Gastrocnemius medialis (tissue), 4 donors: ENCODE data around the gene MICAL1. TPM values are rescaled to one million over a fixed set of nuclear protein-coding genes. Genes with fewer than 3 reads are reported as not detected.

Source experiments
- ATAC-seq, 2 donors: fragments of 150-250 bp; one replicate each; pipeline ENCODE4 v1.9.1; 2016
- DNase-seq, 2 donors: peaks; one replicate each; pipeline ENCODE4 v3.0.0-alpha.2; 2019
- H3K27ac ChIP-seq, 4 donors: fragments of 200-600 bp; sonication (generic); 1 replicate in 1 of 4; 2 replicates in 3 of 4; pipeline ENCODE4 v1.5.1; 2016 to 2018; ENCODE audit warnings: mild to moderate bottlenecking in 2 of 4, moderate library complexity in 1 of 4
- H3K27me3 ChIP-seq, 3 donors: fragments of 200-600 bp; sonication (generic) in 2 of 3; 1 replicate in 1 of 3; 2 replicates in 2 of 3; pipeline versions ENCODE4 v1.5.1 to v1.6.0; 2016 to 2019; ENCODE audit warnings: mild to moderate bottlenecking in 1 of 3, moderate library complexity in 1 of 3
- H3K36me3 ChIP-seq, 2 donors: fragments of 200-600 bp; sonication (generic) in 1 of 2; one replicate each; pipeline ENCODE4 v1.5.1; 2017 to 2018
- H3K4me1 ChIP-seq, 2 donors: fragments of 200-600 bp; sonication (generic) in 1 of 2; one replicate each; pipeline ENCODE4 v1.5.1; 2016 to 2017; ENCODE audit warnings: mild to moderate bottlenecking in 2 of 2
- H3K4me3 ChIP-seq, 4 donors: fragments of 200-600 bp; sonication (generic) in 3 of 4; 1 replicate in 1 of 4; 2 replicates in 3 of 4; pipeline ENCODE4 v1.5.1; 2016 to 2019; ENCODE audit warnings: mild to moderate bottlenecking in 2 of 4
- H3K9me3 ChIP-seq, 3 donors: fragments of 200-600 bp; sonication (generic) in 2 of 3; 1 replicate in 1 of 3; 2 replicates in 2 of 3; pipeline ENCODE4 v1.5.1; 2016 to 2019
- CTCF ChIP-seq, 5 experiments: fragments of 450-650 bp in 3 of 5; fragments of 200-600 bp in 2 of 5; sonication (generic) in 2 of 5; IDR thresholded peaks in 4 of 5; conservative IDR thresholded peaks in 1 of 5; 1 replicate in 4 of 5; 2 replicates in 1 of 5; pipeline ENCODE4 v1.5.1; 2016 to 2019; ENCODE audit warnings: antibody characterized with exemption in 5 of 5, mild to moderate bottlenecking in 3 of 5, moderate library complexity in 3 of 5
- POLR2A ChIP-seq, 2 donors: fragments of 450-650 bp; IDR thresholded peaks; one replicate each; pipeline ENCODE4 v1.6.1; 2017; ENCODE audit warnings: antibody characterized with exemption in 2 of 2, mild to moderate bottlenecking in 2 of 2, moderate library complexity in 2 of 2
- in situ Hi-C, 4 donors: fragments of 200-750 bp; cut with MboI; loops; one replicate each; pipeline versions ENCODE4 v1.15.0 to v1.8.0; 2017; ENCODE audit warnings: low sequenced_read_pairs in 4 of 4
- intact Hi-C: fragments of 100-400 bp; cut with DNase I; formaldehyde crosslinking; loops from one replicate; pipeline ENCODE4 v1.15.1; 2023; ENCODE audit warnings: low total_unique reads
- total RNA-seq, 4 donors: library from RNA; depleted of rRNA; stranded (reverse); fragments of >200 nt; gene quantifications; one replicate each; pipeline versions ENCODE4 v1.1.0 to v1.2.3, GENCODE V29; 2016

The MICAL1 gene
- total RNA-seq, 4 donors from 2014 or later = 6.0 to 11.6 (median 8.0) TPM

- intact Hi-C loops (no loop called here), in situ Hi-C loops (no loop called here)
- TF ChIP-seq POLR2A (IDR thresholded peaks at IDR 0.05) (no peak), CTCF (IDR thresholded peaks at IDR 0.05 in 4 of 5, conservative IDR thresholded peaks at IDR 0.05 in 1 of 5) (no peak)
- Histone ChIP-seq H3K4me3 (no peak overlapping the region), H3K27me3 (no peaks in the 10 kb centered on the region), H3K27ac (no peak overlapping the region), H3K9me3 (no peaks in the 10 kb centered on the region), H3K36me3 (peaks cover 0 to 76% of the 10 kb centered on the region in 2 donors), H3K4me1 (no peaks in the 10 kb centered on the region)
- DNase-seq = no peak
- no peak for ATAC-seq
Measured at GRCh38 chr6:109471105-109471810, 15.7 kb upstream of the MICAL1 start.

- intact Hi-C loops (no loop called here), in situ Hi-C loops (no loop called here)
- Histone ChIP-seq H3K27me3 (no peaks in the 10 kb centered on the region), H3K9me3 (no peaks in the 10 kb centered on the region), H3K27ac (no peak overlapping the region), H3K36me3 (peaks cover 0 to 75% of the 10 kb centered on the region in 2 donors), H3K4me1 (no peaks in the 10 kb centered on the region), H3K4me3 (no peak overlapping the region)
- no peak for ATAC-seq
- DNase-seq = no peak
- TF ChIP-seq POLR2A (IDR thresholded peaks at IDR 0.05) = no peak
- no peak for TF ChIP-seq CTCF (IDR thresholded peaks at IDR 0.05 in 4 of 5, conservative IDR thresholded peaks at IDR 0.05 in 1 of 5)
Measured at GRCh38 chr6:109469591-109470189, 14.1 kb upstream of the MICAL1 start.

- Histone ChIP-seq H3K4me1 (no peaks in the 10 kb centered on the region), H3K36me3 (peaks cover 0 to 58% of the 10 kb centered on the region in 2 donors), H3K27ac (no peak overlapping the region), H3K27me3 (no peaks in the 10 kb centered on the region), H3K4me3 (no peak overlapping the region), H3K9me3 (no peaks in the 10 kb centered on the region)
- ATAC-seq = no peak
- TF ChIP-seq CTCF (IDR thresholded peaks at IDR 0.05 in 4 of 5, conservative IDR thresholded peaks at IDR 0.05 in 1 of 5) = no peak
- TF ChIP-seq POLR2A (IDR thresholded peaks at IDR 0.05) = no peak
- DNase-seq = no peak
- intact Hi-C loops (no loop called here), in situ Hi-C loops (no loop called here)
Measured at GRCh38 chr6:109467696-109468095, 12.1 kb upstream of the MICAL1 start.

GRCh38 chr6:109466212-109466923, 10.8 kb upstream of the MICAL1 start:
- H3K4me3 ChIP-seq = no peak overlapping the region
- TF ChIP-seq POLR2A (IDR thresholded peaks at IDR 0.05) (no peak), CTCF (IDR thresholded peaks at IDR 0.05 in 4 of 5, conservative IDR thresholded peaks at IDR 0.05 in 1 of 5) (no peak)
- no peak for DNase-seq
- H3K27me3 ChIP-seq = no peaks in the 10 kb centered on the region
- no peaks in the 10 kb centered on the region for H3K4me1 ChIP-seq
- ATAC-seq = no peak
- H3K9me3 ChIP-seq = no peaks in the 10 kb centered on the region
- in situ Hi-C loops = no loop called here
- peak overlapping the region in 1 of 4 donors; percentile 42 for H3K27ac ChIP-seq
- H3K36me3 ChIP-seq = peaks cover 0 to 46% of the 10 kb centered on the region in 2 donors
- intact Hi-C loops = no loop called here
